NB4 (cell line): ENCODE data around the gene PER2.

Experiments used
- POLR2A ChIP-seq: IDR thresholded peaks from 2 replicates; pipeline ENCODE4 v1.6.1; 2011; ENCODE audit warnings: mild to moderate bottlenecking; ENCODE audit not compliant: insufficient read length; ENCODE audit errors: extremely low read depth
- TF ChIP-seq, protein P1 (sequence below): IDR thresholded peaks from one replicate; pipeline ENCODE4 v1.5.1; 2012; ENCODE audit warnings: low read depth, low read length

DNA sequence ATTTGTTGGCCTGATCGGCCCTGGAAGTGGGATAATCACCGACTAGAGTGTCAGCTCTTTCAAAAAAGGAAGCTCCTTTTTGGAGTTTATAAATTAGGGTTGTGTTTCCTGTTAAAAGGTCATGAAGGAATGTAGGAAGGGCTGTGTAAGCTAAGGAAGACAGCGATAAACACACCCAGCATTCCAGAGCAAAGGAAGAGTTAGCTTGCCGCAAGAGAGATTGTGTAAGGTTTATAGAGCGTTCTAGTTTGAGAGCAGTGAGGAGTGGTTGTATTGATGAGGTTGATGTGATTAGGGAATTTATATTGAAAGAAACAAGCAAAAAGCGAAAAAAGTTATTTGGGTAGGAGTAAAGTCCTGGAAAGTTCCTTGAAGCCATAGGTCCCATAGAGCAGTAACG, 81.4 kb downstream of the PER2 start:
- TF ChIP-seq, protein P1, sequence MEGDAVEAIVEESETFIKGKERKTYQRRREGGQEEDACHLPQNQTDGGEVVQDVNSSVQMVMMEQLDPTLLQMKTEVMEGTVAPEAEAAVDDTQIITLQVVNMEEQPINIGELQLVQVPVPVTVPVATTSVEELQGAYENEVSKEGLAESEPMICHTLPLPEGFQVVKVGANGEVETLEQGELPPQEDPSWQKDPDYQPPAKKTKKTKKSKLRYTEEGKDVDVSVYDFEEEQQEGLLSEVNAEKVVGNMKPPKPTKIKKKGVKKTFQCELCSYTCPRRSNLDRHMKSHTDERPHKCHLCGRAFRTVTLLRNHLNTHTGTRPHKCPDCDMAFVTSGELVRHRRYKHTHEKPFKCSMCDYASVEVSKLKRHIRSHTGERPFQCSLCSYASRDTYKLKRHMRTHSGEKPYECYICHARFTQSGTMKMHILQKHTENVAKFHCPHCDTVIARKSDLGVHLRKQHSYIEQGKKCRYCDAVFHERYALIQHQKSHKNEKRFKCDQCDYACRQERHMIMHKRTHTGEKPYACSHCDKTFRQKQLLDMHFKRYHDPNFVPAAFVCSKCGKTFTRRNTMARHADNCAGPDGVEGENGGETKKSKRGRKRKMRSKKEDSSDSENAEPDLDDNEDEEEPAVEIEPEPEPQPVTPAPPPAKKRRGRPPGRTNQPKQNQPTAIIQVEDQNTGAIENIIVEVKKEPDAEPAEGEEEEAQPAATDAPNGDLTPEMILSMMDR, result no peak
- no peak for TF ChIP-seq POLR2A
